SK-N-SH (cell line): Measurements from ENCODE around the gene WASF2.

ENCODE experiments used
- CTCF ChIP-seq: fragments of 200-600 bp; sonication (generic); IDR thresholded peaks from 2 replicates; pipeline ENCODE4 v1.6.1; 2017; ENCODE audit warnings: antibody characterized with exemption, mild to moderate bottlenecking, moderate library complexity
- EZH2phosphoT487 ChIP-seq: fragments of 200-600 bp; sonication (generic); IDR thresholded peaks from 2 replicates; pipeline ENCODE4 v1.6.1; 2017; ENCODE audit warnings: low read depth, mixed run types, mild to moderate bottlenecking, antibody characterized with exemption, moderate library complexity, borderline replicate concordance
- GABPA ChIP-seq: IDR thresholded peaks from 2 replicates; pipeline ENCODE4 v1.4.0; 2012; ENCODE audit warnings: low read depth, mild to moderate bottlenecking
- POLR2AphosphoS5 ChIP-seq: IDR thresholded peaks from 2 replicates; pipeline ENCODE4 v1.6.1; 2012; ENCODE audit warnings: low read depth, low read length
- RFX5 ChIP-seq: IDR thresholded peaks from 2 replicates; pipeline ENCODE4 v1.6.1; 2012; ENCODE audit warnings: mild to moderate bottlenecking, improper control_type of control experiment, low read length
- SIN3A ChIP-seq: IDR thresholded peaks from 2 replicates; pipeline ENCODE4 v1.6.1; 2012; ENCODE audit warnings: low read depth, mild to moderate bottlenecking, low read length, moderate library complexity, borderline replicate concordance
- TCF12 ChIP-seq: IDR thresholded peaks from 2 replicates; pipeline ENCODE4 v1.4.0; 2012
- TF ChIP-seq, protein P1 (sequence below): IDR thresholded peaks from 2 replicates; pipeline ENCODE4 v1.4.0; 2012; ENCODE audit warnings: low read depth
- TF ChIP-seq, protein P2 (sequence below): IDR thresholded peaks from 2 replicates; pipeline ENCODE4 v1.4.0; 2012; ENCODE audit warnings: low read depth, borderline replicate concordance
- TF ChIP-seq, protein P3 (sequence below): IDR thresholded peaks from 2 replicates; pipeline ENCODE4 v1.4.0; 2012; ENCODE audit warnings: low read depth, borderline replicate concordance

DNA sequence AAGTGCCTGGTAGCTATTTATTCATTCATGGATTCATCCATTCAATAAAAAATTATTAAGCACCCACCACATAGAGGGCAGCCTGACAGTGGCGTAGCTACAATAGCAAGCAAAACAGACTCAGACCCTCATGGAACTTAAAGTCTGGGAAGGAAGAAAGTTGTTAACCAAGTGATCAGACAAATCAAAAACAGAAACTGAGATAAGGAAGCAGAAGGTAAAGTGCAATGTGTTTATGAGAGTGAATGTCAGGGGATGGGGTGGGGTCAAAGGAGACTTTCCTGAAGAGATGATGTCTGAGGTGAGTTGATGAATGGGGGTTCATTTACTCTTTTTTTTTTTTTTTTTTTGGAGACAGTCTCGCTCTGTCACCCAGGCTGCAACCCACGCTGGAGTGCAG, 2.8 kb upstream of the WASF2 start:
- TF ChIP-seq, protein P1, sequence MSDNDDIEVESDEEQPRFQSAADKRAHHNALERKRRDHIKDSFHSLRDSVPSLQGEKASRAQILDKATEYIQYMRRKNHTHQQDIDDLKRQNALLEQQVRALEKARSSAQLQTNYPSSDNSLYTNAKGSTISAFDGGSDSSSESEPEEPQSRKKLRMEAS = no peak
- TF ChIP-seq RFX5 (no peak), GABPA (no peak), TCF12 (no peak), CTCF (no peak), SIN3A (no peak), POLR2AphosphoS5 (no peak), EZH2phosphoT487 (no peak)
- TF ChIP-seq, protein P2, sequence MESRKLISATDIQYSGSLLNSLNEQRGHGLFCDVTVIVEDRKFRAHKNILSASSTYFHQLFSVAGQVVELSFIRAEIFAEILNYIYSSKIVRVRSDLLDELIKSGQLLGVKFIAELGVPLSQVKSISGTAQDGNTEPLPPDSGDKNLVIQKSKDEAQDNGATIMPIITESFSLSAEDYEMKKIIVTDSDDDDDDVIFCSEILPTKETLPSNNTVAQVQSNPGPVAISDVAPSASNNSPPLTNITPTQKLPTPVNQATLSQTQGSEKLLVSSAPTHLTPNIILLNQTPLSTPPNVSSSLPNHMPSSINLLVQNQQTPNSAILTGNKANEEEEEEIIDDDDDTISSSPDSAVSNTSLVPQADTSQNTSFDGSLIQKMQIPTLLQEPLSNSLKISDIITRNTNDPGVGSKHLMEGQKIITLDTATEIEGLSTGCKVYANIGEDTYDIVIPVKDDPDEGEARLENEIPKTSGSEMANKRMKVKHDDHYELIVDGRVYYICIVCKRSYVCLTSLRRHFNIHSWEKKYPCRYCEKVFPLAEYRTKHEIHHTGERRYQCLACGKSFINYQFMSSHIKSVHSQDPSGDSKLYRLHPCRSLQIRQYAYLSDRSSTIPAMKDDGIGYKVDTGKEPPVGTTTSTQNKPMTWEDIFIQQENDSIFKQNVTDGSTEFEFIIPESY = no peak
- TF ChIP-seq, protein P3, sequence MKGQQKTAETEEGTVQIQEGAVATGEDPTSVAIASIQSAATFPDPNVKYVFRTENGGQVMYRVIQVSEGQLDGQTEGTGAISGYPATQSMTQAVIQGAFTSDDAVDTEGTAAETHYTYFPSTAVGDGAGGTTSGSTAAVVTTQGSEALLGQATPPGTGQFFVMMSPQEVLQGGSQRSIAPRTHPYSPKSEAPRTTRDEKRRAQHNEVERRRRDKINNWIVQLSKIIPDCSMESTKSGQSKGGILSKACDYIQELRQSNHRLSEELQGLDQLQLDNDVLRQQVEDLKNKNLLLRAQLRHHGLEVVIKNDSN = no peak
